Measurements from ENCODE around the gene GMFB.
"Not testable (repeated sequence)": the region's sequence is repeated elsewhere in the genome, so short reads cannot be mapped to it uniquely, and the experiment has no call there.

GMFB gene

DNA sequence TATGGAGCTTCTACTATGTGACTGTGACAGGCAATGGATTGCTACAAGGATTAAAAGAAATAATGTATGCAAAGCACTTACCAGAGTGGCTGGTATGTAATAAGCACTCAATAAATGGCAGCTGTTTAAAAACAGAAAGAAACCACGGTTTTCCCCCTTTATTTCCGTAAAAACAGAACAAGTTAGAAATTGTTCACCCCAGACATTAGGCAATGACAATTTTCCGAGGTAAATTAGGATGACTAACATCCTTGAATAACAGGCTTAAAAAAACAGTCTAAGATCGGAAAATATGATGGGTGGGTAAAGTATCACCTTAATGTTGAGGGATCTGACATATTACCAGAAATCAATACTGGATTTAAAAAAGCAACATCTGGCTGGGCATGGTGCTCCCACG, 26.7 kb downstream of the GMFB start:
- Histone ChIP-seq H3K9me3 (ENCODE audit: control insufficient read depth, low read length) (peaks cover 12% of the 10 kb centered on the region), H3K4me1 (ENCODE audit: control insufficient read depth, insufficient read depth, low read length, poor library complexity, severe bottlenecking) (no peaks in the 10 kb centered on the region), H3K36me3 (ENCODE audit: control insufficient read depth, insufficient read depth, low read length) (no peaks in the 10 kb centered on the region), H3K27ac (ENCODE audit: low read depth, low read length, severe bottlenecking) (no peak overlapping the region), H3K4me3 (ENCODE audit: extremely low read depth, insufficient read depth, low read length, poor library complexity, severe bottlenecking) (no peak overlapping the region)
- WGBS, 2 experiments (ENCODE audit: insufficient coverage in 2 of 2) = 87 to 95% methylated on average over 2 to 4 of the region's 5 CpGs

GRCh38 chr14:54459106-54459505, 29.7 kb downstream of the GMFB start:
- no peaks in the 10 kb centered on the region for H3K4me1 ChIP-seq (ENCODE audit: control insufficient read depth, insufficient read depth, low read length, poor library complexity, severe bottlenecking)
- H3K36me3 ChIP-seq (ENCODE audit: control insufficient read depth, insufficient read depth, low read length) = no peaks in the 10 kb centered on the region
- no peak overlapping the region for H3K27ac ChIP-seq (ENCODE audit: low read depth, low read length, severe bottlenecking)
- no peak overlapping the region for H3K4me3 ChIP-seq (ENCODE audit: extremely low read depth, insufficient read depth, low read length, poor library complexity, severe bottlenecking)
- WGBS, 2 experiments (ENCODE audit: insufficient coverage in 2 of 2) = 85 to 94% methylated on average over 3 of the region's 3 CpGs
- peaks cover 7% of the 10 kb centered on the region for H3K9me3 ChIP-seq (ENCODE audit: control insufficient read depth, low read length)

DNA sequence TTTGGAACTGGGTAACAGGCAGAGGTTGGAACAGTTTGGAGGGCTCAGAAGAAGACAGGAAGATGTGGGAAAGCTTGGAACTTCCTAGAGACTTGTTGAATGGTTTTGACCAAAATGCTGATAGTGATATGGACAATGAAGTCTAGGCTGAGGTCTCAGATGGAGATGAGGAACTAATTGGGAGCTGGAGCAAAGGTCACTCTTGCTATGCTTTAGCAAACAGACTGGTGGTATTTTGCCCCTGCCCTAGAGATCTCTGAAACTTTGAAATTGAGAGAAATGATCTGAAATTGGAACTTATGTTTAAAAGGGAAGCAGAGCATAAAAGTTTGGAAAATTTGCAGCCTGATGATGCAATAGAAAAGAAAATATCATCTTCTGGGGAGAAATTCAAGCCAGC, 30.2 kb downstream of the GMFB start:
- H3K9me3 ChIP-seq (ENCODE audit: control insufficient read depth, low read length); H3K27ac ChIP-seq (ENCODE audit: low read depth, low read length, severe bottlenecking); H3K36me3 ChIP-seq (ENCODE audit: control insufficient read depth, insufficient read depth, low read length); H3K4me1 ChIP-seq (ENCODE audit: control insufficient read depth, insufficient read depth, low read length, poor library complexity, severe bottlenecking); H3K4me3 ChIP-seq (ENCODE audit: extremely low read depth, insufficient read depth, low read length, poor library complexity, severe bottlenecking): not testable (repeated sequence)

GRCh38 chr14:54457609-54457996, 31.2 kb downstream of the GMFB start:
- no peak overlapping the region for H3K27ac ChIP-seq (ENCODE audit: low read depth, low read length, severe bottlenecking)
- WGBS, 2 experiments (ENCODE audit: insufficient coverage in 2 of 2) = 100% methylated on average over 3 of the region's 3 CpGs; no CpG with 5 or more reads in 1 of the 2 experiments
- H3K4me1 ChIP-seq (ENCODE audit: control insufficient read depth, insufficient read depth, low read length, poor library complexity, severe bottlenecking) = no peaks in the 10 kb centered on the region

DNA sequence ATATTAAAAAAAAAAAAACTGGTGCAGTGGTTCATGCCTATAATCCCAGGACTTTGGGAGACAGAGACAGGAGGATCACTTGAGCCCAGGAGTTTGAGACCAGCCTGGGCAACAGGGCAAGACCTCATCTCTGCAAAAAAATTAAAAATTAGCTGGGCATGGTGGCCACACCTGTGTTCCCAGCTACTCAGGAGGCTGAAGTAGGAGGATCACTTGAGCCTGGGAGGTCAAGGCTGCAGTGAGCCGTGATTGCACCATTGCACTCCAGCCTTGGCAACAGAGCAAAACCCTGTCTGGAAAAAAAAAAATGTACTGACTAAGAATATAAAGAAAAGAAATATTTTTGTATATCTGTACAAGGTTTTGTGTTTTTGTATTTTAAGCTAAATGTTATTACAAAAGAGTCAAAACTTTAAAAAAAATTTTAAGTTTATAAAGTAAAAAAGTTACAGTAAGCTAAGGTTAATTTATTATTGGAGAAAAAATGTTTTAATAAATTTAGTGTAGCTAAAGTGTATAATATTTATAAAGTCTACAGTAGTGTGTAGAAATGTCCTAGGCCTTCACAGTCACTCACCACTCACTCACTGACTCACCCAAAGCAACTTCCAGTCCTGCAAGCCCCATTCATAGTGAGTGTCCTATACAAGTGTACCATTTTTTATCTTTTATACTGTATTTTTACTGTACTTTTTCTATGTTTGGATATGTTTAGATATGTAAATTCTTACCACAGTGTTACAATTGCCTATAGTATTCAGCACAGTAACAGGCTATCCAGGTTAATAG, 31.8 kb downstream of the GMFB start:
- H3K4me1 ChIP-seq (ENCODE audit: control insufficient read depth, insufficient read depth, low read length, poor library complexity, severe bottlenecking) = not testable (repeated sequence)

More at GRCh38 chr14:54457609-54457996, 31.2 kb downstream of the GMFB start:
- peaks cover 7% of the 10 kb centered on the region for H3K9me3 ChIP-seq (ENCODE audit: control insufficient read depth, low read length)
- H3K36me3 ChIP-seq (ENCODE audit: control insufficient read depth, insufficient read depth, low read length) = no peaks in the 10 kb centered on the region
- H3K4me3 ChIP-seq (ENCODE audit: extremely low read depth, insufficient read depth, low read length, poor library complexity, severe bottlenecking) = no peak overlapping the region

GRCh38 chr14:54455363-54455762, 33.4 kb downstream of the GMFB start:
- H3K9me3 ChIP-seq (ENCODE audit: control insufficient read depth, low read length) = peaks cover 7% of the 10 kb centered on the region
- peaks cover 3% of the 10 kb centered on the region for H3K4me1 ChIP-seq (ENCODE audit: control insufficient read depth, insufficient read depth, low read length, poor library complexity, severe bottlenecking)
- H3K4me3 ChIP-seq (ENCODE audit: extremely low read depth, insufficient read depth, low read length, poor library complexity, severe bottlenecking) = no peak overlapping the region
- no peak overlapping the region for H3K27ac ChIP-seq (ENCODE audit: low read depth, low read length, severe bottlenecking)
- 100% methylated on average over 1 of the region's 1 CpG for WGBS, 2 experiments (ENCODE audit: insufficient coverage in 2 of 2)
- H3K36me3 ChIP-seq (ENCODE audit: control insufficient read depth, insufficient read depth, low read length) = no peaks in the 10 kb centered on the region

More for the DNA sequence above, 31.8 kb downstream of the GMFB start:
- H3K9me3 ChIP-seq (ENCODE audit: control insufficient read depth, low read length); H3K36me3 ChIP-seq (ENCODE audit: control insufficient read depth, insufficient read depth, low read length); H3K4me3 ChIP-seq (ENCODE audit: extremely low read depth, insufficient read depth, low read length, poor library complexity, severe bottlenecking); H3K27ac ChIP-seq (ENCODE audit: low read depth, low read length, severe bottlenecking): not testable (repeated sequence)
- WGBS, 2 experiments (ENCODE audit: insufficient coverage in 2 of 2) = 100% methylated on average over 1 of the region's 1 CpG; no CpG with 5 or more reads in 1 of the 2 experiments

GRCh38 chr14:54453990-54454389, 34.8 kb downstream of the GMFB start:
- 82 to 100% methylated on average over 2 to 3 of the region's 5 CpGs for WGBS, 2 experiments (ENCODE audit: insufficient coverage in 2 of 2)
- not testable (repeated sequence) for H3K27ac ChIP-seq (ENCODE audit: low read depth, low read length, severe bottlenecking)

DNA sequence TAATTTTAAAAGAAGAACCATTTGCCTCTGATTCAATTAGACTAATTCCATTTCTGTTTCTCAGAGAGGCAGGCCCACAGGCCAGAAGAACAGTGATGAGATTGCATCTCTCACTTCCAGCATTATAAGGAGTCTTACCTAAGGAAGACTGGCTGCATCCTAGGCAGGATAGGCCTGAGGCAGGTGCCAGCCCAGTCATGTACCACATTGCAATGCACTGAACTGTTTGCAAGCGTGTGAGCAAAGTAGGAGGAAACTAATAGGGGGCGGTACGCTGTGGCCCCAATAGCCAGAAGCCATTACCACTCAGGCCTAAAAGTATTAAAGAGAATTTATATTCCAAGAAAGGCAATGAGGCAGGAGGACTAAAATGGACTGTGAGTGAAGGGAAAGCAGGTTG, 35.5 kb downstream of the GMFB start:
- 96% methylated on average over 3 of the region's 3 CpGs; no CpG with 5 or more reads in 1 of the 2 experiments for WGBS, 2 experiments (ENCODE audit: insufficient coverage in 2 of 2)

More at GRCh38 chr14:54453990-54454389, 34.8 kb downstream of the GMFB start:
- H3K4me3 ChIP-seq (ENCODE audit: extremely low read depth, insufficient read depth, low read length, poor library complexity, severe bottlenecking); H3K36me3 ChIP-seq (ENCODE audit: control insufficient read depth, insufficient read depth, low read length); H3K4me1 ChIP-seq (ENCODE audit: control insufficient read depth, insufficient read depth, low read length, poor library complexity, severe bottlenecking); H3K9me3 ChIP-seq (ENCODE audit: control insufficient read depth, low read length): not testable (repeated sequence)

DNA sequence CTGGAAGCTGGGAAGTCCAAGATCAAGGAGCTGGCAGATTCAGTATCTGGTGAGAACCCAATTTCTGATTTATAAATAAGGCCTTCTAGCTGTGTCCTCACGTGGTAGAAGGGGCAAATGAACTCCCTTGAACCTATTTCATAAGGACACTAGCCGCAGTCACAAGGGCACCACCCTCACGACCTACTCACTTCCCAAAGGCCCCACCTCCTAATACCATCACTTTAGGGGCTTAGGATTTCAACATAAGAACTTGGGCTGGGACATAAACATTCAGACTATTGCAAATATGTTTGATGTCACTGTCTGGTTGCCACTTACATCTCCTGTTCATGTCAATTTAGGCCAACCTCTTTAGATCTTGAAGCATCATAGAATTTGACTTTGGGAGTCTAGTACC, 36.8 kb downstream of the GMFB start:
- no peaks in the 10 kb centered on the region for H3K36me3 ChIP-seq (ENCODE audit: control insufficient read depth, insufficient read depth, low read length)
- H3K9me3 ChIP-seq (ENCODE audit: control insufficient read depth, low read length) = no peaks in the 10 kb centered on the region
- H3K4me3 ChIP-seq (ENCODE audit: extremely low read depth, insufficient read depth, low read length, poor library complexity, severe bottlenecking) = no peak overlapping the region
- 93 to 100% methylated on average over 1 to 2 of the region's 3 CpGs for WGBS, 2 experiments (ENCODE audit: insufficient coverage in 2 of 2)
- peaks cover 4% of the 10 kb centered on the region for H3K4me1 ChIP-seq (ENCODE audit: control insufficient read depth, insufficient read depth, low read length, poor library complexity, severe bottlenecking)
- no peak overlapping the region for H3K27ac ChIP-seq (ENCODE audit: low read depth, low read length, severe bottlenecking)

More for the DNA sequence above, 35.5 kb downstream of the GMFB start:
- Histone ChIP-seq H3K4me1 (ENCODE audit: control insufficient read depth, insufficient read depth, low read length, poor library complexity, severe bottlenecking) (peaks cover 4% of the 10 kb centered on the region), H3K9me3 (ENCODE audit: control insufficient read depth, low read length) (no peaks in the 10 kb centered on the region), H3K27ac (ENCODE audit: low read depth, low read length, severe bottlenecking) (no peak overlapping the region), H3K36me3 (ENCODE audit: control insufficient read depth, insufficient read depth, low read length) (no peaks in the 10 kb centered on the region), H3K4me3 (ENCODE audit: extremely low read depth, insufficient read depth, low read length, poor library complexity, severe bottlenecking) (no peak overlapping the region)

DNA sequence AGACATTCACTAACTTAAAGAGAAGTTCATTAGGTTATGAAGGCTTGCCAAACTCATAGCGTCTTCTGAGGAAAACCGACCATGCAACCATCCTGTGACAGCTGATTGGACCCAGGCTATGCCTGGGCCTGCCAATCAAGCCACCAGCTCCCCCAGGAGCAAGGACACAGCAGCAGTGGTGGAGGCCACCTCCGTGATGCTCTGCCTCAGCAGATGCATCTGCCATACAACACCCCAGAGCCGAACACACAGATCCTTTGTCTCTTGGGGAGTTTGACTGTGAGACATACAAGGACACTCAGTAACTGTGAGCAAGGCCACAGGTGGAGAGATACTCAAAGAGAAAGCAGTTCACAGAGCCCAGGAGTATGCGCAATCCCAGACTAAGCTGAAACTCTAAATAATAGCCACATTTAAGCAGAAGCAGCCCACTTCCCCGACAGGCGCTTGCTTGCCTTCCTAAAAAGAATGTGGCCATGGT, 37.6 kb downstream of the GMFB start:
- no peaks in the 10 kb centered on the region for H3K9me3 ChIP-seq (ENCODE audit: control insufficient read depth, low read length)
- H3K4me1 ChIP-seq (ENCODE audit: control insufficient read depth, insufficient read depth, low read length, poor library complexity, severe bottlenecking) = peaks cover 6% of the 10 kb centered on the region
- H3K4me3 ChIP-seq (ENCODE audit: extremely low read depth, insufficient read depth, low read length, poor library complexity, severe bottlenecking) = no peak overlapping the region
- H3K36me3 ChIP-seq (ENCODE audit: control insufficient read depth, insufficient read depth, low read length) = no peaks in the 10 kb centered on the region
- H3K27ac ChIP-seq (ENCODE audit: low read depth, low read length, severe bottlenecking) = no peak overlapping the region
- 89 to 94% methylated on average over 6 of the region's 7 CpGs for WGBS, 2 experiments (ENCODE audit: insufficient coverage in 2 of 2)

- Histone ChIP-seq H3K9me3 (ENCODE audit: control insufficient read depth, low read length) (no peaks in the 10 kb centered on the region), H3K36me3 (ENCODE audit: control insufficient read depth, insufficient read depth, low read length) (no peaks in the 10 kb centered on the region), H3K27ac (ENCODE audit: low read depth, low read length, severe bottlenecking) (no peak overlapping the region), H3K4me3 (ENCODE audit: extremely low read depth, insufficient read depth, low read length, poor library complexity, severe bottlenecking) (no peak overlapping the region), H3K4me1 (ENCODE audit: control insufficient read depth, insufficient read depth, low read length, poor library complexity, severe bottlenecking) (peaks cover 9% of the 10 kb centered on the region)
- WGBS, 2 experiments (ENCODE audit: insufficient coverage in 2 of 2) = 100% methylated on average over 2 of the region's 3 CpGs; no CpG with 5 or more reads in 1 of the 2 experiments
Measured at GRCh38 chr14:54450535-54450934, 38.2 kb downstream of the GMFB start.

Measured in mesodermal cell (in vitro differentiated cells).